NCI-H82 (cell line): ENCODE measurements around the gene DCUN1D2.
"Not testable (repeated sequence)": the region's sequence is repeated elsewhere in the genome, so short reads cannot be mapped to it uniquely, and the experiment has no call there.

Experiments used
- DNase-seq: peaks from one replicate; lab custom pipeline; 2025; lab: John Stamatoyannopoulos, UW

DCUN1D2 gene

GRCh38 chr13:113490496-113491417, at the start of gene DCUN1D2:
Gene DCUN1D2, minus strand, starts transcription at chr13:113490711. Its CDS starts 42 bp downstream, at chr13:113490669.
- peak; percentile 97 for DNase-seq

- DNase-seq, result no peak
Observed at GRCh38 chr13:113539822-113540221, 49.3 kb upstream of the DCUN1D2 start.

GRCh38 chr13:113539176-113539575, 48.7 kb upstream of the DCUN1D2 start:
- DNase-seq, result no peak

GRCh38 chr13:113538689-113539058, 48.2 kb upstream of the DCUN1D2 start:
- no peak for DNase-seq

- no peak for DNase-seq
Observed at GRCh38 chr13:113537909-113538688, 47.6 kb upstream of the DCUN1D2 start.

GRCh38 chr13:113537205-113537604, 46.7 kb upstream of the DCUN1D2 start:
- no peak for DNase-seq

GRCh38 chr13:113536461-113537110, 46.1 kb upstream of the DCUN1D2 start:
- DNase-seq, result no peak

GRCh38 chr13:113535381-113535781, 44.9 kb upstream of the DCUN1D2 start:
- no peak for DNase-seq

GRCh38 chr13:113534236-113534860, 43.8 kb upstream of the DCUN1D2 start:
- DNase-seq, result no peak

GRCh38 chr13:113533161-113533840, 42.8 kb upstream of the DCUN1D2 start:
- no peak for DNase-seq

GRCh38 chr13:113532156-113532806, 41.8 kb upstream of the DCUN1D2 start:
- DNase-seq, result no peak

- DNase-seq, result no peak
Observed at GRCh38 chr13:113531041-113531873, 40.7 kb upstream of the DCUN1D2 start.

GRCh38 chr13:113528813-113529180, 38.3 kb upstream of the DCUN1D2 start:
- DNase-seq, result no peak

- no peak for DNase-seq
Observed at GRCh38 chr13:113528101-113528812, 37.7 kb upstream of the DCUN1D2 start.

GRCh38 chr13:113527272-113527958, 36.9 kb upstream of the DCUN1D2 start:
- no peak for DNase-seq

- no peak for DNase-seq
Observed at GRCh38 chr13:113526466-113527220, 36.1 kb upstream of the DCUN1D2 start.

GRCh38 chr13:113522438-113522837, 31.9 kb upstream of the DCUN1D2 start:
- not testable (repeated sequence) for DNase-seq

- no peak for DNase-seq
Observed at GRCh38 chr13:113520571-113520970, 30.1 kb upstream of the DCUN1D2 start.
